Transverse colon (tissue), 4 donors: Measurements from ENCODE around the gene TIGD1.

Experiments used
- CTCF ChIP-seq, 5 experiments: fragments of 200-600 bp in 3 of 5; fragments of 450-650 bp in 2 of 5; sonication (generic) in 3 of 5; IDR thresholded peaks; 1 replicate in 2 of 5; 2 replicates in 3 of 5; pipeline ENCODE4 v1.5.1; 2016 to 2017; ENCODE audit warnings: antibody characterized with exemption in 5 of 5, inconsistent platforms in 3 of 5, mild to moderate bottlenecking in 2 of 5, moderate library complexity in 1 of 5
- POLR2A ChIP-seq: fragments of 450-650 bp; IDR thresholded peaks from one replicate; pipeline ENCODE4 v1.6.1; 2016; ENCODE audit warnings: antibody characterized with exemption, mild to moderate bottlenecking, moderate library complexity
- POLR2AphosphoS5 ChIP-seq, 3 donors: sonication (generic); formaldehyde crosslinking; IDR thresholded peaks; one replicate each; pipeline ENCODE4 v1.6.1; 2016; ENCODE audit warnings: antibody characterized with exemption in 3 of 3

- no peak for TF ChIP-seq POLR2A
- TF ChIP-seq CTCF (IDR thresholded peaks at IDR 0.05): no peak
- TF ChIP-seq POLR2AphosphoS5 (IDR thresholded peaks at IDR 0.05): no peak
These were observed 21.5 kb downstream of the TIGD1 start for GRCh38 chr2:232528746-232529460.
